Right lobe of liver (tissue), 6 donors: Measurements from ENCODE around the gene FOXQ1. TPM values are rescaled to one million over a fixed set of nuclear protein-coding genes. Genes with fewer than 3 reads are reported as not detected.

Experiments used
- ATAC-seq, 4 donors: fragments of 200-7000 bp; cut with Tn5 transposase; one replicate each; pipeline ENCODE4 v1.9.1; 2020; ENCODE audit warnings: mild to moderate bottlenecking in 4 of 4, moderate library complexity in 4 of 4
- DNase-seq, 3 donors: peaks; one replicate each; pipeline ENCODE4 v3.0.0-alpha.2; 2020
- H3K27ac ChIP-seq, 3 donors: fragments of 200-600 bp; one replicate each; pipeline ENCODE4 v1.8.0; 2022
- H3K27me3 ChIP-seq, 2 donors: fragments of 200-600 bp; one replicate each; pipeline ENCODE4 v1.8.0; 2022
- H3K36me3 ChIP-seq, 4 donors: fragments of 200-600 bp; sonication (generic) in 1 of 4; one replicate each; pipeline versions ENCODE4 v1.5.1 to v1.8.0; 2017 to 2022; ENCODE audit warnings: control low read depth in 1 of 4
- H3K4me1 ChIP-seq, 4 donors: fragments of 200-600 bp; sonication (generic) in 1 of 4; one replicate each; pipeline versions ENCODE4 v1.5.1 to v1.8.0; 2017 to 2022; ENCODE audit warnings: control low read depth in 1 of 4
- H3K4me3 ChIP-seq, 3 donors: fragments of 200-600 bp; one replicate each; pipeline ENCODE4 v1.8.0; 2022
- H3K9me3 ChIP-seq, 4 donors: fragments of 200-600 bp; sonication (generic) in 1 of 4; one replicate each; pipeline versions ENCODE4 v1.5.1 to v1.8.0; 2017 to 2022; ENCODE audit warnings: control low read depth in 1 of 4
- CTCF ChIP-seq, 4 donors: fragments of 200-600 bp in 3 of 4; fragments of 450-650 bp in 1 of 4; IDR thresholded peaks; one replicate each; pipeline versions ENCODE4 v1.5.1 to v1.8.0; 2016 to 2022; ENCODE audit warnings: antibody characterized with exemption in 4 of 4, mild to moderate bottlenecking in 2 of 4
- POLR2A ChIP-seq: fragments of 450-650 bp; IDR thresholded peaks from one replicate; pipeline ENCODE4 v1.6.1; 2017; ENCODE audit warnings: antibody characterized with exemption, mild to moderate bottlenecking
- WGBS: methylation state at CpG from one replicate; pipeline ENCODE4 v1.1.6; 2018; ENCODE audit warnings: low coverage, low lambda C conversion rate; ENCODE audit not compliant: insufficient coverage; ENCODE audit errors: missing lambda C conversion rate; 5-methylcytosine and 5-hydroxymethylcytosine counted together
- intact Hi-C, 2 donors: fragments of 100-400 bp; cut with DNase I; formaldehyde crosslinking; loops; one replicate each; pipeline versions ENCODE4 v1.11.2 to v1.14.1; 2022
- total RNA-seq, 6 experiments: library from RNA; depleted of rRNA in 2 of 6; stranded (reverse); fragments of >200 nt in 2 of 6; fragmentation: NEBNext Ultra II Directional in 3 of 6; extraction: Animal tissue kit (Norgen Biotek cat#: 25700) in 3 of 6; gene quantifications; one replicate each; pipeline versions ENCODE4 v1.1.0 to v1.2.4, GENCODE V29; 2016 to 2023
- donor health status: DM: no; HTN: yes; CAD: no.
- donor health status: DM: no; HTN: no; CAD: no.
- donor health status: DM: no; HTN: no; CAD: no.
- donor health status: DM: no; HTN: yes; CAD: no.
- donor health status: DM: no; HTN: yes; CAD: no.

The FOXQ1 gene
- total RNA-seq, 6 experiments from 2014 or later: 0.12 to 4.0 (median 0.23) TPM

GRCh38 chr6:1264619-1265445 lies 47.1 kb upstream of the FOXQ1 start:
- H3K4me3 ChIP-seq: no peak overlapping the region
- TF ChIP-seq CTCF (IDR thresholded peaks at IDR 0.05) (no peak), POLR2A (no peak)
- no peak overlapping the region for H3K27ac ChIP-seq
- no peaks in the 10 kb centered on the region for H3K36me3 ChIP-seq
- H3K4me1 ChIP-seq: no peaks in the 10 kb centered on the region
- H3K27me3 ChIP-seq: no peaks in the 10 kb centered on the region
- ATAC-seq (no peak), DNase-seq (no peak)
- H3K9me3 ChIP-seq: no peaks in the 10 kb centered on the region
- intact Hi-C loops: no loop called here
- WGBS: 77% methylated on average over 10 of the region's 11 CpGs

- WGBS: 74% methylated on average over 2 of the region's 3 CpGs
Observed at GRCh38 chr6:1266686-1267056, 45.2 kb upstream of the FOXQ1 start.

GRCh38 chr6:1267057-1267732 lies 44.7 kb upstream of the FOXQ1 start:
- ATAC-seq (no peak), DNase-seq (no peak)
- Histone ChIP-seq H3K4me3 (no peak overlapping the region), H3K27me3 (no peaks in the 10 kb centered on the region), H3K4me1 (no peaks in the 10 kb centered on the region), H3K9me3 (no peaks in the 10 kb centered on the region), H3K27ac (no peak overlapping the region), H3K36me3 (no peaks in the 10 kb centered on the region)
- 52% methylated on average over 8 of the region's 8 CpGs for WGBS
- intact Hi-C loops: no loop called here
- TF ChIP-seq CTCF (IDR thresholded peaks at IDR 0.05) (no peak), POLR2A (no peak)

More at GRCh38 chr6:1266686-1267056, 45.2 kb upstream of the FOXQ1 start:
- H3K27ac ChIP-seq: no peak overlapping the region
- TF ChIP-seq CTCF (IDR thresholded peaks at IDR 0.05): no peak
- no peak for TF ChIP-seq POLR2A
- no peak for ATAC-seq
- H3K9me3 ChIP-seq: no peaks in the 10 kb centered on the region
- H3K4me3 ChIP-seq: no peak overlapping the region
- no peaks in the 10 kb centered on the region for H3K4me1 ChIP-seq
- no peak for DNase-seq
- intact Hi-C loops: no loop called here
- H3K27me3 ChIP-seq: no peaks in the 10 kb centered on the region
- no peaks in the 10 kb centered on the region for H3K36me3 ChIP-seq

- Histone ChIP-seq H3K27ac (no peak overlapping the region), H3K9me3 (no peaks in the 10 kb centered on the region), H3K4me1 (no peaks in the 10 kb centered on the region), H3K27me3 (no peaks in the 10 kb centered on the region), H3K36me3 (no peaks in the 10 kb centered on the region), H3K4me3 (no peak overlapping the region)
- TF ChIP-seq CTCF (IDR thresholded peaks at IDR 0.05) (no peak), POLR2A (no peak)
- 62% methylated on average over 14 of the region's 18 CpGs for WGBS
- no peak for DNase-seq
- peak in 3 of 4 donors; percentile 27 to 71 (median 54) for ATAC-seq
- intact Hi-C loops: no loop called here
Observed at GRCh38 chr6:1267790-1268762, 43.8 kb upstream of the FOXQ1 start.
